Neuronal stem cell (in vitro differentiated cells): ENCODE results near the gene C19orf47.

Experiments used
- DNase-seq: peaks from one replicate; pipeline ENCODE4 v3.0.0-alpha.2; 2013; ENCODE audit warnings: low spot score
- H2AFZ ChIP-seq: one replicate; pipeline ENCODE4 v1.6.1; 2013; ENCODE audit warnings: mild to moderate bottlenecking, low read length, inconsistent platforms
- H2AK5ac ChIP-seq: 2 replicates; pipeline ENCODE4 v1.6.1; 2013; ENCODE audit warnings: low read depth, mild to moderate bottlenecking, inconsistent platforms, low read length, moderate library complexity, mixed read lengths
- H2BK120ac ChIP-seq: 2 replicates; pipeline ENCODE4 v1.6.1; 2013; ENCODE audit warnings: low read depth, mild to moderate bottlenecking, inconsistent platforms, low read length, moderate library complexity, mixed read lengths
- H2BK12ac ChIP-seq: one replicate; pipeline ENCODE4 v1.6.1; 2013; ENCODE audit warnings: low read length, inconsistent platforms
- H2BK15ac ChIP-seq: 2 replicates; pipeline ENCODE4 v1.6.1; 2013; ENCODE audit warnings: mild to moderate bottlenecking, low read length, inconsistent platforms, mixed read lengths
- H2BK5ac ChIP-seq: one replicate; pipeline ENCODE4 v1.6.1; 2013; ENCODE audit warnings: inconsistent platforms, mild to moderate bottlenecking, low read length, moderate library complexity
- H3K14ac ChIP-seq: one replicate; pipeline ENCODE4 v1.6.1; 2013; ENCODE audit warnings: low read length, inconsistent platforms
- H3K18ac ChIP-seq: 2 replicates; pipeline ENCODE4 v1.6.1; 2013; ENCODE audit warnings: low read length, inconsistent platforms
- H3K23ac ChIP-seq: 2 replicates; pipeline ENCODE4 v1.6.1; 2013; ENCODE audit warnings: low read depth, mild to moderate bottlenecking, mixed read lengths, low read length, inconsistent platforms; ENCODE audit not compliant: poor library complexity
- H3K27ac ChIP-seq: replicated peaks from 3 replicates; pipeline ENCODE4 v1.5.1; 2013; ENCODE audit warnings: low read length, inconsistent platforms
- H3K27me3 ChIP-seq, 3 experiments: 2 replicates each; pipeline ENCODE4 v1.6.1; 2013; ENCODE audit warnings: low read length in 3 of 3, mild to moderate bottlenecking in 2 of 3, inconsistent platforms in 1 of 3, low read depth in 1 of 3, mixed read lengths in 1 of 3, moderate library complexity in 1 of 3; ENCODE audit not compliant: control insufficient read depth in 3 of 3, insufficient read depth in 3 of 3
- H3K36me3 ChIP-seq, 2 donors: replicated peaks in 1 of 2; 2 replicates each; pipeline ENCODE4 v1.6.1; 2013; ENCODE audit warnings: low read length in 2 of 2; ENCODE audit not compliant: control insufficient read depth in 2 of 2, insufficient read depth in 2 of 2
- H3K4ac ChIP-seq: 2 replicates; pipeline ENCODE4 v1.6.1; 2013; ENCODE audit warnings: inconsistent platforms, mild to moderate bottlenecking, low read length, moderate library complexity
- H3K4me1 ChIP-seq, 2 donors: 1 replicate in 1 of 2; 2 replicates in 1 of 2; pipeline ENCODE4 v1.6.1; 2013; ENCODE audit warnings: low read length in 2 of 2, low read depth in 1 of 2; ENCODE audit not compliant: control insufficient read depth in 2 of 2, insufficient read depth in 1 of 2
- H3K4me2 ChIP-seq: one replicate; pipeline ENCODE4 v1.6.1; 2013; ENCODE audit warnings: mild to moderate bottlenecking, low read length, inconsistent platforms; ENCODE audit not compliant: insufficient read depth, poor library complexity, severe bottlenecking
- H3K4me3 ChIP-seq, 2 donors: 2 replicates each; pipeline ENCODE4 v1.5.1; 2013; ENCODE audit warnings: low read length in 2 of 2, mild to moderate bottlenecking in 2 of 2, inconsistent platforms in 1 of 2, moderate library complexity in 1 of 2
- H3K79me1 ChIP-seq: one replicate; pipeline ENCODE4 v1.6.1; 2013; ENCODE audit warnings: low read depth, mild to moderate bottlenecking, inconsistent platforms, low read length, moderate library complexity
- H3K9ac ChIP-seq: one replicate; pipeline ENCODE4 v1.6.1; 2013; ENCODE audit warnings: mild to moderate bottlenecking, low read depth, low read length, inconsistent platforms; ENCODE audit not compliant: poor library complexity
- H3K9me3 ChIP-seq, 2 donors: replicated peaks in 1 of 2; 2 replicates each; pipeline versions ENCODE3 to v1.6.1; 2013; ENCODE audit warnings: low read length in 2 of 2, mild to moderate bottlenecking in 2 of 2, inconsistent platforms in 1 of 2, low read depth in 1 of 2, mixed read lengths in 1 of 2, moderate library complexity in 1 of 2; ENCODE audit not compliant: control insufficient read depth in 2 of 2, insufficient read depth in 1 of 2
- H4K8ac ChIP-seq: one replicate; pipeline ENCODE4 v1.6.1; 2013; ENCODE audit warnings: low read depth, mild to moderate bottlenecking, inconsistent platforms, low read length, moderate library complexity
- H4K91ac ChIP-seq: one replicate; pipeline ENCODE4 v1.6.1; 2013; ENCODE audit warnings: low read length, low read depth, mild to moderate bottlenecking, inconsistent platforms; ENCODE audit not compliant: poor library complexity
- WGBS, 2 donors: extraction: QIAGEN DNeasy Blood & Tissue Kit; methylation state at CpG; one replicate each; pipeline ENCODE4 v1.1.7; 2013; ENCODE audit warnings: missing lambda C conversion rate in 2 of 2, mixed read lengths in 1 of 2; ENCODE audit not compliant: insufficient read length in 2 of 2, insufficient replicate concordance in 1 of 2; ENCODE audit errors: extremely low coverage in 2 of 2; 5-methylcytosine and 5-hydroxymethylcytosine counted together

The C19orf47 gene

GRCh38 chr19:40313229-40313983 is 34.8 kb downstream of the C19orf47 start:
- Histone ChIP-seq H3K4me1 (no peaks in the 10 kb centered on the region), H3K79me1 (no peaks in the 10 kb centered on the region), H3K18ac (no peak overlapping the region)

GRCh38 chr19:40312533-40312932 is 35.7 kb downstream of the C19orf47 start:
- WGBS, 2 donors = no CpG with 5 or more reads among the region's 2 CpGs
- Histone ChIP-seq H3K79me1 (no peaks in the 10 kb centered on the region), H3K9ac (no peak overlapping the region), H2BK15ac (no peak overlapping the region), H3K27ac (no peak overlapping the region), H3K4me3 (no peak overlapping the region), H2BK120ac (no peak overlapping the region), H4K8ac (no peak overlapping the region), H3K23ac (no peak overlapping the region), H3K27me3 (no peaks in the 10 kb centered on the region), H3K4me2 (no peak overlapping the region), H3K4ac (no peak overlapping the region), H3K18ac (no peak overlapping the region), H2AFZ (no peak overlapping the region), H3K4me1 (no peaks in the 10 kb centered on the region), H2AK5ac (no peak overlapping the region), H4K91ac (no peak overlapping the region), H2BK5ac (no peak overlapping the region), H3K9me3 (no peaks in the 10 kb centered on the region), H3K36me3 (peaks cover 7 to 10% of the 10 kb centered on the region in 2 donors), H3K14ac (no peak overlapping the region), H2BK12ac (no peak overlapping the region)
- no peak for DNase-seq

More at GRCh38 chr19:40313229-40313983, 34.8 kb downstream of the C19orf47 start:
- Histone ChIP-seq H2AFZ (no peak overlapping the region), H3K23ac (no peak overlapping the region), H3K9ac (no peak overlapping the region), H2AK5ac (no peak overlapping the region), H4K91ac (no peak overlapping the region), H3K27ac (no peak overlapping the region), H2BK5ac (no peak overlapping the region), H4K8ac (no peak overlapping the region), H3K4ac (no peak overlapping the region), H2BK15ac (no peak overlapping the region), H3K9me3 (no peaks in the 10 kb centered on the region), H3K4me2 (no peak overlapping the region), H3K14ac (no peak overlapping the region), H2BK12ac (no peak overlapping the region), H3K4me3 (no peak overlapping the region), H2BK120ac (no peak overlapping the region), H3K36me3 (peaks cover 7 to 16% of the 10 kb centered on the region in 2 donors), H3K27me3 (no peaks in the 10 kb centered on the region)
- no peak for DNase-seq
- no CpG with 5 or more reads among the region's 9 CpGs for WGBS, 2 donors

GRCh38 chr19:40309666-40310065 is 38.5 kb downstream of the C19orf47 start:
- Histone ChIP-seq H3K27me3 (no peaks in the 10 kb centered on the region), H2AK5ac (no peak overlapping the region), H2AFZ (no peak overlapping the region), H3K9ac (no peak overlapping the region), H3K18ac (no peak overlapping the region), H3K23ac (no peak overlapping the region), H3K36me3 (peaks cover 0 to 1% of the 10 kb centered on the region in 2 donors), H2BK120ac (no peak overlapping the region), H3K4me1 (no peaks in the 10 kb centered on the region), H3K9me3 (no peaks in the 10 kb centered on the region), H3K14ac (no peak overlapping the region), H2BK5ac (no peak overlapping the region), H3K4ac (no peak overlapping the region), H3K4me3 (no peak overlapping the region), H4K8ac (no peak overlapping the region), H3K79me1 (no peaks in the 10 kb centered on the region), H3K27ac (no peak overlapping the region), H2BK12ac (no peak overlapping the region), H3K4me2 (no peak overlapping the region), H4K91ac (no peak overlapping the region), H2BK15ac (no peak overlapping the region)
- no peak for DNase-seq
- no CpG with 5 or more reads among the region's 1 CpG for WGBS, 2 donors

GRCh38 chr19:40305403-40305802 is 42.8 kb downstream of the C19orf47 start:
- Histone ChIP-seq H2AFZ (no peak overlapping the region), H2BK5ac (no peak overlapping the region), H4K8ac (no peak overlapping the region), H3K27ac (no peak overlapping the region), H3K36me3 (no peaks in the 10 kb centered on the region), H2BK15ac (no peak overlapping the region), H3K18ac (no peak overlapping the region), H3K27me3 (no peaks in the 10 kb centered on the region), H3K9ac (no peak overlapping the region), H4K91ac (no peak overlapping the region), H3K14ac (no peak overlapping the region), H3K4me1 (no peaks in the 10 kb centered on the region), H3K4ac (no peak overlapping the region), H3K4me3 (no peak overlapping the region), H2AK5ac (no peak overlapping the region), H3K4me2 (no peak overlapping the region), H2BK12ac (no peak overlapping the region), H3K9me3 (no peaks in the 10 kb centered on the region), H3K79me1 (no peaks in the 10 kb centered on the region), H3K23ac (no peak overlapping the region), H2BK120ac (no peak overlapping the region)
- WGBS, 2 donors = no CpG with 5 or more reads among the region's 5 CpGs
- peak; percentile 74 for DNase-seq
